Lower lobe of right lung (tissue), 2 donors: ENCODE results near the gene DLG5. TPM values are rescaled to one million over a fixed set of nuclear protein-coding genes. Genes with fewer than 3 reads are reported as not detected.

ENCODE experiments used
- ATAC-seq, 2 donors: fragments of 200-7000 bp; cut with Tn5 transposase; one replicate each; pipeline ENCODE4 v1.9.1; 2020 to 2022; ENCODE audit warnings: mild to moderate bottlenecking in 2 of 2, moderate library complexity in 2 of 2
- DNase-seq: peaks from one replicate; pipeline ENCODE4 v3.0.0-alpha.2; 2020
- H3K27ac ChIP-seq: fragments of 200-600 bp; one replicate; pipeline ENCODE4 v1.8.0; 2022
- H3K27me3 ChIP-seq: fragments of 200-600 bp; one replicate; pipeline ENCODE4 v1.8.0; 2022; ENCODE audit warnings: low read depth
- H3K36me3 ChIP-seq: fragments of 200-600 bp; one replicate; pipeline ENCODE4 v1.8.0; 2022; ENCODE audit warnings: mild to moderate bottlenecking
- H3K4me1 ChIP-seq: fragments of 200-600 bp; one replicate; pipeline ENCODE4 v1.8.0; 2022
- H3K4me3 ChIP-seq: fragments of 200-600 bp; one replicate; pipeline ENCODE4 v1.8.0; 2022; ENCODE audit warnings: mild to moderate bottlenecking
- H3K9me3 ChIP-seq: fragments of 200-600 bp; one replicate; pipeline ENCODE4 v1.8.0; 2022
- CTCF ChIP-seq: fragments of 200-600 bp; IDR thresholded peaks from one replicate; pipeline ENCODE4 v1.8.0; 2022; ENCODE audit warnings: antibody characterized with exemption, mild to moderate bottlenecking
- intact Hi-C: fragments of 100-400 bp; cut with DNase I; formaldehyde crosslinking; loops from one replicate; pipeline ENCODE4 v1.11.0; 2022
- total RNA-seq: library from RNA; stranded (reverse); fragmentation: NEBNext Ultra II Directional; extraction: Animal tissue kit (Norgen Biotek cat#: 25700); gene quantifications from one replicate; pipeline ENCODE4 v1.2.1, GENCODE V29; 2021
- donor health status: DM: no; HTN: yes; CAD: no; lungs with severe emphysema.

Gene DLG5
- total RNA-seq, 1 donor from 2014 or later = 18.7 TPM

- no peaks in the 10 kb centered on the region for H3K27me3 ChIP-seq
- intact Hi-C loops = no loop called here
- H3K4me3 ChIP-seq = no peak overlapping the region
- DNase-seq (no peak), ATAC-seq (no peak)
- H3K27ac ChIP-seq = no peak overlapping the region
- H3K36me3 ChIP-seq = peaks cover 46% of the 10 kb centered on the region
- H3K4me1 ChIP-seq = peaks cover 4% of the 10 kb centered on the region
- no peaks in the 10 kb centered on the region for H3K9me3 ChIP-seq
- TF ChIP-seq CTCF = no peak
Measured at GRCh38 chr10:77844713-77845445, 81.7 kb downstream of the DLG5 start.

- H3K36me3 ChIP-seq = peaks cover 51% of the 10 kb centered on the region
- H3K9me3 ChIP-seq = no peaks in the 10 kb centered on the region
- ATAC-seq (no peak), DNase-seq (no peak)
- no peaks in the 10 kb centered on the region for H3K27me3 ChIP-seq
- H3K4me1 ChIP-seq = peaks cover 4% of the 10 kb centered on the region
- no peak overlapping the region for H3K27ac ChIP-seq
- TF ChIP-seq CTCF = no peak
- intact Hi-C loops = no loop called here
- H3K4me3 ChIP-seq = no peak overlapping the region
Measured at GRCh38 chr10:77844177-77844576, 82.4 kb downstream of the DLG5 start.

- no peaks in the 10 kb centered on the region for H3K9me3 ChIP-seq
Measured at GRCh38 chr10:77843264-77843663, 83.3 kb downstream of the DLG5 start.

GRCh38 chr10:77842652-77843212 lies 83.8 kb downstream of the DLG5 start:
- H3K4me1 ChIP-seq = peaks cover 4% of the 10 kb centered on the region
- H3K36me3 ChIP-seq = peaks cover 61% of the 10 kb centered on the region
- H3K9me3 ChIP-seq = no peaks in the 10 kb centered on the region
- intact Hi-C loops = no loop called here
- H3K4me3 ChIP-seq = no peak overlapping the region
- no peaks in the 10 kb centered on the region for H3K27me3 ChIP-seq
- TF ChIP-seq CTCF = no peak
- DNase-seq = no peak
- H3K27ac ChIP-seq = no peak overlapping the region
- no peak for ATAC-seq

More at GRCh38 chr10:77843264-77843663, 83.3 kb downstream of the DLG5 start:
- ATAC-seq (no peak), DNase-seq (no peak)
- Histone ChIP-seq H3K4me3 (no peak overlapping the region), H3K27me3 (no peaks in the 10 kb centered on the region), H3K4me1 (peaks cover 4% of the 10 kb centered on the region), H3K36me3 (peaks cover 61% of the 10 kb centered on the region), H3K27ac (no peak overlapping the region)
- TF ChIP-seq CTCF = no peak
- intact Hi-C loops = no loop called here

- Histone ChIP-seq H3K36me3 (peaks cover 61% of the 10 kb centered on the region), H3K27ac (no peak overlapping the region), H3K9me3 (no peaks in the 10 kb centered on the region), H3K4me3 (no peak overlapping the region), H3K4me1 (peaks cover 12% of the 10 kb centered on the region), H3K27me3 (no peaks in the 10 kb centered on the region)
- TF ChIP-seq CTCF = no peak
- DNase-seq (no peak), ATAC-seq (no peak)
- intact Hi-C loops = no loop called here
Measured at GRCh38 chr10:77841711-77842375, 84.7 kb downstream of the DLG5 start.
